Measurements from ENCODE around the gene DLL1.

The DLL1 gene

DNA sequence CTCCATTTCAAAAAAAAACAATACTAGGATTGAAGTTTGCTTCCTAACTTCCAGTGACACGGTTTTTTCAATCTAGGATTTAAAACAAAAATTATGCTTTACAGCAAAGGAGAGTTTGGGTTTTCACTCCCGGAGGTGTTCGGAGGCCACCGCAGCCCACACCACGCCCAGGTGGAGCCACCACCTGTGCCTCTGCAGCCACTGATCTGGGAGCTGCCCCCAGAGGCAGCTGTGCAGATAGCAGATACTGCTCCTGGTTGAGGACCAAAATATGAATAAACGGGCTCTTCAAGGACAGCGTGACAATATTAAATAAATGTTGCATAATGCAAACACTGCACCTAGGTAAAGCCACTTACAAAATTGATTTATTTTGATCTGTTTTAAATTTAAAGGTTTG is 30.2 kb downstream of the DLL1 start:
- H3K4me3 ChIP-seq (ENCODE audit: control insufficient read depth, low read depth, low read length): no peak overlapping the region
- no peak for DNase-seq (ENCODE audit: low read depth)
- no peak for TF ChIP-seq CTCF (conservative IDR thresholded peaks at IDR 0.05; ENCODE audit: control insufficient read depth, insufficient read depth, low read depth, low read length)

DNA sequence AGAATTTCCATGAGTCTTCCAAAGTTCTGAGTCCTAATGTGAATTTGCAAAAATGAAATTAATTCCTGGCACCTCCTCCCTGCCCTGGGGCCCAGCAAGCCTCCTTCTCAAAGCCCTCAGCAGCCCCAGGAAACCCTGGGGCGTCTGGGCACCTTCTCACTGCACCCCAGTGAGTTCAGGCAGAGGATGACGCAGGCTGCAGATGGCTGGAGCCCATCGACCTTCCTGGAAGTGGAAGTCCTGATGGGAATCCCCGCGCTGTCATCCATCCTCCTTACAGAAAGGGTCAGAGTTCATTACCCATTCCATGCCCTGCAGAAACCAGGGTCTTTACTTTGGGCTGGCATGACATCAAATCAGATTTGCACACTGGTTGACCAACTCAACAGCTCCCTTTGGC is 31.6 kb downstream of the DLL1 start:
- TF ChIP-seq CTCF (conservative IDR thresholded peaks at IDR 0.05; ENCODE audit: control insufficient read depth, insufficient read depth, low read depth, low read length): no peak
- H3K4me3 ChIP-seq (ENCODE audit: control insufficient read depth, low read depth, low read length): no peak overlapping the region
- DNase-seq (ENCODE audit: low read depth): no peak

DNA sequence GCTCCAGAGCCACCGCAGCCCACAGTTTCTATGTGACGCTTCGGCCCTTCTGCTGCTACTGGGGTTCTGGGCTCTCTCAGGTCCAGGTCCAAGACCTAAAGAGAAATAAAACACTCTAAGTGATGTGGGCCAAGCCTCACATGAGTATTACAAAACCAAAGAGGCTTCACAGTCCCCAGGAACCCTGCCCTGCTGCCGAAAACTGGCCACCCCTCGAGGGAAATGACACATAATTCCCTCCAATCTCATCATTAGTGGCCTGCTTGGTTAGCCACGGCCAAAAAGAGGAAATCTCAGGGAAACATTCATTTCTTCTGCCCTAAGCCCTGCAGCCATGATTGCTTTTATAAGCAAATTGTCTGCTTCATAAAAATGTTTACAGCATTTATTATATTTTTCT is 32.5 kb downstream of the DLL1 start:
- no peak for DNase-seq (ENCODE audit: low read depth)
- TF ChIP-seq CTCF (conservative IDR thresholded peaks at IDR 0.05; ENCODE audit: control insufficient read depth, insufficient read depth, low read depth, low read length): no peak
- no peak overlapping the region for H3K4me3 ChIP-seq (ENCODE audit: control insufficient read depth, low read depth, low read length)

DNA sequence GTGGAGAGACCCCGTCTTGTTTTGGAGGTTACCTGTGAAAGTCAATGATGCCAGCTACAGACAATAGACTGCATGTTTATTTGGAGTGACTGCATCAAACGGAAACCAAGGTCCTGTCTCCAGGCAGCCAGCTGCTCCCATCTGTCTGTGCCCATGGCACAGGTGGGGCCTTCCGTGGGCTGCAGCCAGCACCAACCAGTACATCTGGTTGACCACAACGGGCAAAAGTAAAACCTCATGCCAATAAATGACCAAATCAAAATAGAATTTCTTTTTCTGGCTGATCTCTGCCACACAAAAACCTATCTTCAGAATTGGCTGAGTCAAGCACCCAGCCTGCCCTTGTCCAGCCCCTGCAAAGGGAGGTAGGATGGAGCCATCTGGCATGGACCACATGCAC is 33.5 kb downstream of the DLL1 start:
- TF ChIP-seq CTCF (conservative IDR thresholded peaks at IDR 0.05; ENCODE audit: control insufficient read depth, insufficient read depth, low read depth, low read length): no peak
- no peak overlapping the region for H3K4me3 ChIP-seq (ENCODE audit: control insufficient read depth, low read depth, low read length)
- DNase-seq (ENCODE audit: low read depth): no peak

- TF ChIP-seq CTCF (conservative IDR thresholded peaks at IDR 0.05; ENCODE audit: control insufficient read depth, insufficient read depth, low read depth, low read length): no peak
- H3K4me3 ChIP-seq (ENCODE audit: control insufficient read depth, low read depth, low read length): no peak overlapping the region
- no peak for DNase-seq (ENCODE audit: low read depth)
Measured at GRCh38 chr6:170256641-170257040, 34.2 kb downstream of the DLL1 start.

DNA sequence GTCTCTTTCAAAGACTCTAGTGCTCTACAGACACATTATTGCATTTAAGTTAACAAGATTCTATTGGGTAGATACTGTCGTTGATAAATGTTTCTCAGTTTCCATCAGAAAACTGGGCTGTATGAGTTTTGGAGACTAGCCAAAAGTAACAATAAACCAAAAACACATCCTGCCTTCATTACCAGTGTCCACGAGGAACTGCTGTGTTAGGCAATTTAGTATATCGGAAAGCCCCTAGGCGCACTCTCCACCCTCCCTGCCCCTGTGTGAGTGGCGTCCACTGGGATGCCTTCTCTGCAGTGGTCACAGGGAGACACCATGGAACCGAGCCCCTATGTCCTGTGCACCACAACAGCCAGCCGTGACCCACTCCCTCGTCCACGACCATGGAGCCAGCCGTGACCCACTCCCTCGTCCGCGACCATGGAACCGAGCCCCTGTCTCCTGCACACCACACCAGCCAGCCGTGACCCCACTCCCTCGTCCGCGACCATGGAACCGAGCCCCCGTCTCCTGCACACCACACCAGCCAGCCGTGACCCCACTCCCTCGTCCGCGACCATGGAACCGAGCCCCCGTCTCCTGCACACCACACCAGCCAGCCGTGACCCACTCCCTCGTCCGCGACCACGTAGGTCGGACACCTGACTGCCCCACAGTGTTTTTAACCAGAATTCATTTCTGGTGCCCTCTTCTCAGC is 35.3 kb downstream of the DLL1 start:
- no peak for TF ChIP-seq CTCF (conservative IDR thresholded peaks at IDR 0.05; ENCODE audit: control insufficient read depth, insufficient read depth, low read depth, low read length)
- no peak overlapping the region for H3K4me3 ChIP-seq (ENCODE audit: control insufficient read depth, low read depth, low read length)
- no peak for DNase-seq (ENCODE audit: low read depth)
